Measurements from ENCODE around the gene TMED5. TPM values are rescaled to one million over a fixed set of nuclear protein-coding genes. Genes with fewer than 3 reads are reported as not detected.

Gene TMED5
- total RNA-seq, 2 experiments from 2014 or later, result 42.3 to 43.2 TPM

DNA sequence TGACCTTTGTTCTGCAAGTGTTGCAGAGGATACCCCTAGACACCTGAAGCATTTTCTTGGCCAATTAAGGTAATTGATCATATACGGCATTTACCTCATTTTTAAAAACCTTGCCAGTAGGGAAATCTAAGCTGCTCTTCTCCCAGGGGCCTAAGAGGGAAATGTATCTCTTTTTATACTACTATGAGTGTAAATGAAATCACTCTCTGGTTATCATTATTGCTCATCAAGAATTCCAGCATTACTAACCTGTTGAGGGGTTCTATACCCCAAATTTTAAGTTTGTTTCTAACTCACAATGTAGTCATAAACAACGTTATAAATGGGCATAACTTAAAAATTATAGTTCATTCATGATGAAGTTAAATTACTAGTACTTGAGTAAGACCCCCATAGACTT lies 27.4 kb downstream of the TMED5 start:
- no peak for ATAC-seq (ENCODE audit: poor library complexity)
- no peak overlapping the region for H3K27ac Mint-ChIP-seq
- H3K4me3 Mint-ChIP-seq, result no peak overlapping the region
- no peaks in the 10 kb centered on the region for H3K27me3 Mint-ChIP-seq
- no peaks in the 10 kb centered on the region for H3K9me3 Mint-ChIP-seq
- intact Hi-C loops (cut with DNase I, micrococcal nuclease), result no loop called here
- peaks cover 67% of the 10 kb centered on the region for H3K36me3 ChIP-seq (ENCODE audit: insufficient read depth, low read length)
- no peaks in the 10 kb centered on the region for H3K9me3 ChIP-seq (ENCODE audit: control insufficient read depth in 1 of 2, insufficient read depth in 1 of 2, low read length in 2 of 2)
- peaks cover 16% of the 10 kb centered on the region for H3K4me1 Mint-ChIP-seq (ENCODE audit: low read depth)
- H3K27me3 ChIP-seq (ENCODE audit: control insufficient read depth in 1 of 2, insufficient read depth in 2 of 2, low read length in 2 of 2), result no peaks in the 10 kb centered on the region
- peaks cover 80% of the 10 kb centered on the region for H3K36me3 Mint-ChIP-seq (ENCODE audit: low read depth)
- TF ChIP-seq, protein P1, sequence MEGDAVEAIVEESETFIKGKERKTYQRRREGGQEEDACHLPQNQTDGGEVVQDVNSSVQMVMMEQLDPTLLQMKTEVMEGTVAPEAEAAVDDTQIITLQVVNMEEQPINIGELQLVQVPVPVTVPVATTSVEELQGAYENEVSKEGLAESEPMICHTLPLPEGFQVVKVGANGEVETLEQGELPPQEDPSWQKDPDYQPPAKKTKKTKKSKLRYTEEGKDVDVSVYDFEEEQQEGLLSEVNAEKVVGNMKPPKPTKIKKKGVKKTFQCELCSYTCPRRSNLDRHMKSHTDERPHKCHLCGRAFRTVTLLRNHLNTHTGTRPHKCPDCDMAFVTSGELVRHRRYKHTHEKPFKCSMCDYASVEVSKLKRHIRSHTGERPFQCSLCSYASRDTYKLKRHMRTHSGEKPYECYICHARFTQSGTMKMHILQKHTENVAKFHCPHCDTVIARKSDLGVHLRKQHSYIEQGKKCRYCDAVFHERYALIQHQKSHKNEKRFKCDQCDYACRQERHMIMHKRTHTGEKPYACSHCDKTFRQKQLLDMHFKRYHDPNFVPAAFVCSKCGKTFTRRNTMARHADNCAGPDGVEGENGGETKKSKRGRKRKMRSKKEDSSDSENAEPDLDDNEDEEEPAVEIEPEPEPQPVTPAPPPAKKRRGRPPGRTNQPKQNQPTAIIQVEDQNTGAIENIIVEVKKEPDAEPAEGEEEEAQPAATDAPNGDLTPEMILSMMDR (IDR thresholded peaks at IDR 0.05), result no peak
- H3K4me3 ChIP-seq (ENCODE audit: low read length), result no peak overlapping the region
- DNase-seq, result no peak
- ChIA-PET CTCF (interaction anchor here (1.6 kb wide), 1 partner anchor 12 kb away, joined by 3 read pairs; no protein-coding TSS in a partner anchor), POLR2A (no interaction called here)
- H3K4me1 ChIP-seq (ENCODE audit: insufficient read depth, low read length), result no peaks in the 10 kb centered on the region
- H3K27ac ChIP-seq (ENCODE audit: low read depth in 1 of 2, low read length in 2 of 2), result no peak overlapping the region

DNA sequence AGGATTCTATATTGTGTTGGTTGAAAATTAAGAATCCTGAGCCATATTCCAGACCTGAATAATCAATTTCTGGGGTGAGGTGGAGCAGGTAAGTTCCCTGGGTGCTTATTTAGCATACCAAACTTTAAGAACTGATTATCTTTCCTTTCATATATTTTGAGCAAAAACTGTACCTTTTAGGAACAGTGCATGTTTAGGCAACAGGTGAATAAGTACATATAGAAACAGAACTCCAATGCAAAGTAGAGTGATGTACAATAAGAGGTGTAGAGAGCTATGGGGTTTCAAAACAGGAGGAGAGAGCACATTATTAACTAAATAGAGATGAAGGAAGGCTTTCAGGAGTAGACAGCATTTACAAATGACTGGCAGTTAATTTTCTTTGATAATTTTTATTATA lies 28.7 kb downstream of the TMED5 start:
- ATAC-seq (ENCODE audit: poor library complexity) (no peak), DNase-seq (no peak)
- ChIA-PET POLR2A (interaction anchor here (0.9 kb wide), 1 partner anchor 11 kb away, joined by 4 read pairs; no protein-coding TSS in a partner anchor), CTCF (no interaction called here)
- Histone ChIP-seq H3K9me3 (ENCODE audit: control insufficient read depth in 1 of 2, insufficient read depth in 1 of 2, low read length in 2 of 2) (no peaks in the 10 kb centered on the region), H3K4me3 (ENCODE audit: low read length) (no peak overlapping the region), H3K27ac (ENCODE audit: low read depth in 1 of 2, low read length in 2 of 2) (no peak overlapping the region), H3K4me1 (ENCODE audit: insufficient read depth, low read length) (no peaks in the 10 kb centered on the region), H3K27me3 (ENCODE audit: control insufficient read depth in 1 of 2, insufficient read depth in 2 of 2, low read length in 2 of 2) (no peaks in the 10 kb centered on the region), H3K36me3 (ENCODE audit: insufficient read depth, low read length) (peaks cover 58% of the 10 kb centered on the region)
- H3K36me3 Mint-ChIP-seq (ENCODE audit: low read depth), result peaks cover 77% of the 10 kb centered on the region
- intact Hi-C loops (cut with DNase I, micrococcal nuclease), result no loop called here
- no peaks in the 10 kb centered on the region for H3K9me3 Mint-ChIP-seq
- H3K4me1 Mint-ChIP-seq (ENCODE audit: low read depth), result peaks cover 16% of the 10 kb centered on the region
- TF ChIP-seq, protein P1 (IDR thresholded peaks at IDR 0.05), result no peak
- no peak overlapping the region for H3K4me3 Mint-ChIP-seq
- peak overlapping the region; percentile 22 for H3K27ac Mint-ChIP-seq
- H3K27me3 Mint-ChIP-seq, result no peaks in the 10 kb centered on the region

DNA sequence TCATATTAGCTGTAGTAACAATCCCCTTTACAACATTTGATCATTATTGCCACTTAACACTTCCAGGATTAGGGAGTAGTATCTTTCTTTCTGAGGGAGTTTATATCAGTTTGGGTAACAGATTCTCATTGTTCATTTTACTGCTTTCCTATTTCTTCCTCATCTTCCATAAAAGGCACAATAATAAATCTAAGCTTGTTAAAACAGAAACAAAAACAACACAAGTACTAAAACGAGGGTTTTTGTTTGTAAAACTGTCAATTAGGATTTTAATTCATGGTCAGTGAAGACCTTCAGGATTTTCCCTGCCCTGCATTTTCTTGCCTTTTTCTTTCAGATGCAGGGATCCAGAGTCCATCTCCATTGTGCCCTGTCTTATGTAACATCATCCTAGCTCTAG lies 29.5 kb downstream of the TMED5 start:
- Histone ChIP-seq H3K9me3 (ENCODE audit: control insufficient read depth in 1 of 2, insufficient read depth in 1 of 2, low read length in 2 of 2) (no peaks in the 10 kb centered on the region), H3K27ac (ENCODE audit: low read depth in 1 of 2, low read length in 2 of 2) (no peak overlapping the region), H3K27me3 (ENCODE audit: control insufficient read depth in 1 of 2, insufficient read depth in 2 of 2, low read length in 2 of 2) (no peaks in the 10 kb centered on the region), H3K36me3 (ENCODE audit: insufficient read depth, low read length) (peaks cover 51% of the 10 kb centered on the region), H3K4me3 (ENCODE audit: low read length) (no peak overlapping the region), H3K4me1 (ENCODE audit: insufficient read depth, low read length) (no peaks in the 10 kb centered on the region)
- ATAC-seq (ENCODE audit: poor library complexity) (no peak), DNase-seq (no peak)
- H3K4me3 Mint-ChIP-seq, result no peak overlapping the region
- H3K36me3 Mint-ChIP-seq (ENCODE audit: low read depth), result peaks cover 71% of the 10 kb centered on the region
- H3K27ac Mint-ChIP-seq, result peak overlapping the region; percentile 22
- intact Hi-C loops (cut with DNase I, micrococcal nuclease), result no loop called here
- ChIA-PET POLR2A (interaction anchor here (0.9 to 1.1 kb wide), 2 partner anchors 10 to 23 kb away, joined by 3 to 4 read pairs; no protein-coding TSS in a partner anchor), CTCF (no interaction called here)
- TF ChIP-seq, protein P1 (IDR thresholded peaks at IDR 0.05), result no peak
- H3K27me3 Mint-ChIP-seq, result no peaks in the 10 kb centered on the region
- H3K9me3 Mint-ChIP-seq, result no peaks in the 10 kb centered on the region
- H3K4me1 Mint-ChIP-seq (ENCODE audit: low read depth), result peaks cover 11% of the 10 kb centered on the region

Data from CD4-positive, alpha-beta T cell (primary cell).